Measurements from ENCODE around the gene TANK.
"Not testable (repeated sequence)": the region's sequence is repeated elsewhere in the genome, so short reads cannot be mapped to it uniquely, and the experiment has no call there.

TANK gene

GRCh38 chr2:161170377-161170776 is 10.1 kb downstream of the TANK start:
- DNase-seq: no peak

- peak; percentile 44 for DNase-seq
Measured at GRCh38 chr2:161170958-161171932, 11.0 kb downstream of the TANK start.

- no peak for DNase-seq
Measured at GRCh38 chr2:161172901-161173540, 12.8 kb downstream of the TANK start.

GRCh38 chr2:161173541-161174194 is 13.4 kb downstream of the TANK start:
- no peak for DNase-seq

- no peak for DNase-seq
Measured at GRCh38 chr2:161177969-161178368, 17.7 kb downstream of the TANK start.

GRCh38 chr2:161178756-161179155 is 18.5 kb downstream of the TANK start:
- DNase-seq: no peak

DNA sequence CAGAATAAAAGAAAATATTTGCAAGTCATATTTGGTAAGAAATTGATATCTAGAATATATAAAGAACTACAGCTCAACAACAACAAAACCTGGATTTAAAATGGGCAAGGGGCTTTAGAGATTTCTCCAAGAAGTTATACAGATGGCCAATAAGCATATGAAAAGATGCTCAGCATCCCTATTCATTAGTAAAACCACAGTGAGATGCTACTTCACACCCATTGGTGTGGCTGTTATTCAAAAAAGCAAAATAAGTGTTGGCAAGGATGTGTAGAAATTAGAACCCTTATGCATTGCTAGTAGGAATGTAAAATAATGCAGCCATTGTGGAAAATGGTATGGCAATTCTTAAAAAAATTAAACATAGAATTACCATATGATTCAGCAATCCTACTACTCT is 29.8 kb downstream of the TANK start:
- no peak for DNase-seq

DNA sequence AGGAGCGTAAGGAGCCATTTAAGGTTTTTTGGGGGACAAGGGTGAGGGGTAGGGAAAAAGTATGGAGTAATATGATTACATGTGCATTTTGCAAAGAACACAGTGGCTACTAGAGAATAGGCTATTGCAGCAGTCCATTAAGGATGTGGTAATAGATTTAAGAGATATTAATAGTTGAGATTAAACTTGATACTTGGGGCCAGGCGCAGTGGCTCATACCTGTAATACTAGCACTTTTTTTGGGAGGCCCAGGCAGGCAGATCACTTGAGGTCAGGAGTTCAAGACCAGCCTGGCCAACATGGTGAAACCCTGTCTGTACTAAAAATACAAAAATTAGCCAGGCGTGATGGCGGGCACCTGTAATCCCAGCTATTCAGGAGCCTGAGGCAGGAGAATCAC is 35.4 kb downstream of the TANK start:
- not testable (repeated sequence) for DNase-seq

- DNase-seq: peak; percentile 85
Measured at GRCh38 chr2:161199912-161200701, 39.9 kb downstream of the TANK start.

- DNase-seq: no peak
Measured at GRCh38 chr2:161204846-161205245, 44.6 kb downstream of the TANK start.

DNA sequence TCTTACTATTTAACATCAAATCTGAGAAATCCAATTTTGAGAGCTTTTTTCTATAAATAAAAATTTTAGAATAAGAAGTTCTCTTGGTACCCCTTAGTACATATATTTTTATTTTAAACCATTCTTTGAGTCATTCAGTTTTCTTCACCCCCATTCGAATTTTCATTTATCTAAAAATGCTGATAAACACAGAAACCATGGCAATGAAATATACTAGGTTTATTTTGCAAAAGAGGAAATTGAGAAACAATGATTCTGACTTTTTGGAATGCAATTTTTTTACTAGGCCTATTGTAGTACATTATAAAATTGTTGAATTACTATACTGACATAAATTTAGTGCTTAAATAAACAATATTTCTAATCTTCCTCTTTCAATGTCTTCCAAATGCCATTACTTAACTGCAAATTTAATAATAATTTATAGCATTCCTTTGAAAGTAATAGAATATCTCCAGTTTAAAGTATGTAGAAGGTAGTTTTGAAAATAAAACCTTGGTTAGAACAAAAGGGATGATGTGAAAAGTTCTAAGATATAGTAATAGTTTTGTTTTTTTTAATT is 46.3 kb downstream of the TANK start:
- no peak for DNase-seq

- no peak for DNase-seq
Measured at GRCh38 chr2:161207941-161208340, 47.7 kb downstream of the TANK start.

DNA sequence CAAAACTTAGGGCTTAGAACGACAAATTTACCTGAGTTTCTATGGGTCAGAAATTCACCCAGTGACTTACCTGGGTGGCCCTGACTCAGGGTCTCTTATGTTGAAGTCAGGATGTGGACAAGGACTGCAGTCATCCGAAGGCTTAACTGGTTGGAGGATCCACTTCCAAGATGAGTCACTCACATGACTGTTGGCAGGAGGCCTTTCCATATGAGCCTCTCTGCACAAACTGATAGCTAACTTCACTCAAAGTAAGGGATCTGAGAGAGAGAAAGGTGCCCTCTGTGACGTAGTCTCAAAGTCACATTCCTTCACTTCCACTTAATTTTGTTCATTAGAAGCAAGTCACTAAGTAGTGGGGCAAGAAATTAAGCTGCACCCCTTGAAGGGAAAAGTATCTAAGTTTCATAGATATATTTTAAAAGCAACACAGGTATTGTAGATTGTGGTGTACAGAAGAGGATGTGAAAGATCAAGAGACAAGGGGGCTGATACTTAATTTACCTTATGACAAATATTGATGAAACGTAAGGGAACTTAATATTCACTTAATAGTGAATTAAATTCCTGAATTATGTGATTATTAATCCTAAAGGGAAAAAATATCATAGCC is 48.4 kb downstream of the TANK start:
- no peak for DNase-seq

- DNase-seq: no peak
Measured at GRCh38 chr2:161209902-161210301, 49.7 kb downstream of the TANK start.

- DNase-seq: no peak
Measured at GRCh38 chr2:161217597-161218185, 57.5 kb downstream of the TANK start.

DNA sequence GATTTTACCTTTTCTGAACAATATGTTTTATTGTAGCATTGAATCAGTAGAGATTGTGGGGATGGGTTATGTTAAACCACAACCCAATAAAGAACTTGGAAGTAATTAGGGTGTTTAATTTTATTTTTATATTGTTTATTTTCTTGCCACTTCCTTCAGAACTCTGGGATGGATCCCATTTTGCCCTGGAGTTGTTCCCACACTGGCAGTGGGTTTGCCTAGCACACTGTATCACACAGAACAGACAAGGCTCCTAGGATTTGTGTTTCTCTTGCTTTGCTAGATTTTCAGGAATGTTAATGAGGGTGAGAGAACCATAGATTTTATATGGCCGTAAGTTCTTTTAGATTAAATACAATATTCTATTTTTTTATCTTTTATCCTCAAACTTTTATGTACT is 59.0 kb downstream of the TANK start:
- no peak for DNase-seq

DNA sequence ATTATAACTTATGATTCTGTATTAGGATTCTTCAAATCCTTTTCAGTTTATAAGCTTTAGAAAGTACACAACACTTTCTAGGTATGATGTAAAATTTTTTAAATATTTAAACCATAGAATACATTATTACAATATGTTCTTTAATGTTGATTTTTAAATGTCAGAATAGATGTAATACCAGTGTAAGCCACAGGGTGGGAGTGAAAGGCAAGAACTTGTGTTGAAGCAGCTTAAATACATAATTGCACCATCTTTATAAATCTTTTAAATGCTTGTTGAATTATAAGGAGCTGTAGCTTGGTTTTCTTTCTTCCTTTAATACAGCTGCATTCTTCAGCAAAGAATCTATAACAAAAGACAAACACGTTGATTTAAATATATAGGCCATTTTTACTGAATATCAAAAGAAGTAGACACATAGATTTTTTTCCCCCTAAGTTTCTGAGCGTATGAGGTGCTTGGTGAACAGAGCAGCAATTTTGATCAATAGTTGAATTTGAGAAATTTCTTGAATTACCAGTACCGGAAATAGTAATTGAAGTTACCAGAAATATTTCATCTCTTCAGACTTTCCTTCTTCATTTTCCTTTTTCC is 63.0 kb downstream of the TANK start:
- peak; percentile 52 for DNase-seq

DNA sequence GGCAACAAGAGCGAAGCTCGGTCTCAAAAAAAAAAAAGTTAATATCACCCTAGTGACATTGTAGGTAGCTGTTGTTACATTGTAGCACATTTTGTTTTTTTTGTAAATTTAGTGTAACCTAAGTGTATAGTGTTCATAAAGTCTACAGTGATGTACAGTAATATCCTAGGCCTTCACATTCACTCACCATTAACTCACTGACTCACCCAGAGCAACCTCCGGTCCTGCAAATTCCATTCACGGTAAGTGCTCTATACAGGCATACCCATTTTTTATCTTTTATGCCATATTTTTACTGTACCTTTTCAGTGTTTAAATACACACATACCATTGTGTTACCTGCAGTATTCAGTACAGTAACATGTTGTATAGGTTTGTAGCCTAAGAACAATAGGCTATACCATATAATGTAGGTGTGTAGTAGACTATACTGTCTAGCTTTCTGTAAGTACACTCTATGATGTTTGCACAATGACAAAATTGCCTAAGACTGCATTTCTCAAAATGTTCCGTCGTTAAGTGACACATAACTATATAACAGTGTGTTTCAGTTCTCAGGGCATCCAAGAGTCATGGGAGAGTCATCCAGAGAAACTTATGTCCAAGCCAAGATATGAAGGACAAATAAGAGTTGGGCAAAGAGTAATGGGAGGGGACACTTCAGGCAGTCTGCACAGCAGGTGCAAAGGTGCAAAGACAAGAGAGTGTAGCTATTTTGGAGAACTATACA is 68.4 kb downstream of the TANK start:
- no peak for DNase-seq

DNA sequence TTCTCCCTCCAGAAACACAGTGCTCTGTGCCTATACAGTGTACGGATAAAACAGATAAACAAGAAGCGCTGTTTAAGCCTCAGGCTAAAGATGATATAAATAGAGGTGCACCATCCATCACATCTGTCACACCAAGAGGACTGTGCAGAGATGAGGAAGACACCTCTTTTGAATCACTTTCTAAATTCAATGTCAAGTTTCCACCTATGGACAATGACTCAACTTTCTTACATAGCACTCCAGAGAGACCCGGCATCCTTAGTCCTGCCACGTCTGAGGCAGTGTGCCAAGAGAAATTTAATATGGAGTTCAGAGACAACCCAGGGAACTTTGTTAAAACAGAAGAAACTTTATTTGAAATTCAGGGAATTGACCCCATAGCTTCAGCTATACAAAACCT is 70.7 kb downstream of the TANK start:
- DNase-seq: no peak

DNA sequence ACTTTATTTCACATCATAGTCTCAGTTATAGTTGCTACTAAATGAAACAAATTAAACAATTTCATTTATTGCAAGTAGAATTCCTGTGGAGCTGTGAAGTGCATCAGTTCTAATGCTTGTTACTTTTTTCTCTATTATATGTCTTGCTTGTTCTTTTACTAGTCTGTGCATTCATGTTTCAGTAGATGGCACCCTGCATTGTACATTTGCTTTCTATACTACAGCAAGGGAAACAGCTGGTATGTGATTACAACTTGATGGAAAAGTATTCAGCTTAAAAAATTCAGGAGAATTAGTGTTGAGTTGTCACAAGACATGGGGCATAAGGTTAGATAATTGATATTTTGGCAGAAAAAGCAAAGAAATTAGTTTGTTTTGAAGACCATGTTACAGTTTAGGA is 72.3 kb downstream of the TANK start:
- peak; percentile 21 for DNase-seq

Measured in NCI-H2171 treated with DMSO at 0.1 percent for 48 hours (cell line).